OCI-LY1 (cell line): Measurements from ENCODE around the gene GIN1.

Experiments used
- H2AFZ ChIP-seq: fragments of 200-600 bp; sonication (generic), shearing (Covaris generic); 2 replicates; pipeline ENCODE4 v1.6.0; 2014; ENCODE audit warnings: antibody characterized with exemption, mild to moderate bottlenecking, low read length
- H3F3A ChIP-seq: fragments of 200-600 bp; sonication (generic), shearing (Covaris generic); 2 replicates; pipeline ENCODE4 v1.6.0; 2014; ENCODE audit warnings: mild to moderate bottlenecking, antibody characterized with exemption, low read length, moderate library complexity; ENCODE audit not compliant: insufficient read depth
- H3K27ac ChIP-seq: fragments of 200-600 bp; sonication (generic); 2 replicates; pipeline ENCODE4 v1.5.1; 2014; ENCODE audit warnings: low read length, mixed run types, mild to moderate bottlenecking, low read depth; ENCODE audit not compliant: poor library complexity, severe bottlenecking
- H3K27me3 ChIP-seq: fragments of 200-600 bp; sonication (generic); 2 replicates; pipeline ENCODE4 v1.6.0; 2014; ENCODE audit warnings: antibody characterized with exemption, mild to moderate bottlenecking, low read length, moderate library complexity; ENCODE audit not compliant: insufficient read depth
- H3K36me3 ChIP-seq: fragments of 200-600 bp; sonication (generic); 2 replicates; pipeline ENCODE4 v1.6.1; 2014; ENCODE audit warnings: mild to moderate bottlenecking, antibody characterized with exemption, low read length, moderate library complexity, mixed read lengths; ENCODE audit not compliant: insufficient read depth
- H3K4me1 ChIP-seq: fragments of 200-600 bp; sonication (generic); 2 replicates; pipeline ENCODE4 v1.5.1; 2014; ENCODE audit warnings: mild to moderate bottlenecking, low read length, moderate library complexity; ENCODE audit not compliant: insufficient read depth, severe bottlenecking
- H3K4me2 ChIP-seq: fragments of 200-600 bp; sonication (generic), shearing (Covaris generic); 2 replicates; pipeline ENCODE4 v1.6.1; 2014; ENCODE audit warnings: low read length
- H3K4me3 ChIP-seq: fragments of 200-600 bp; sonication (generic); 2 replicates; pipeline ENCODE4 v1.5.1; 2014; ENCODE audit warnings: low read length, low read depth, mild to moderate bottlenecking, mixed read lengths; ENCODE audit not compliant: poor library complexity, severe bottlenecking
- H3K79me2 ChIP-seq: fragments of 200-600 bp; shearing (Covaris generic); 2 replicates; pipeline ENCODE4 v1.6.1; 2016; ENCODE audit warnings: mixed run types, low read length, mixed read lengths; ENCODE audit not compliant: insufficient read depth
- H3K9ac ChIP-seq: fragments of 200-600 bp; sonication (generic), shearing (Covaris generic); 2 replicates; pipeline ENCODE4 v1.6.1; 2014; ENCODE audit warnings: mild to moderate bottlenecking, low read length, mixed read lengths
- H3K9me2 ChIP-seq: fragments of 200-600 bp; sonication (generic), shearing (Covaris generic); 2 replicates; pipeline ENCODE4 v1.6.1; 2014; ENCODE audit warnings: low read depth, mild to moderate bottlenecking, low read length, mixed read lengths
- H3K9me3 ChIP-seq: fragments of 200-600 bp; shearing (Covaris generic); 2 replicates; pipeline ENCODE4 v1.6.1; 2014; ENCODE audit warnings: low read length, mixed read lengths
- H4K20me1 ChIP-seq: fragments of 200-600 bp; sonication (generic), shearing (Covaris generic); 2 replicates; pipeline ENCODE4 v1.6.0; 2016; ENCODE audit warnings: mild to moderate bottlenecking, low read length; ENCODE audit not compliant: insufficient read depth
- EZH2 ChIP-seq: fragments of 200-600 bp; sonication (generic), shearing (Covaris generic); IDR thresholded peaks from 2 replicates; pipeline ENCODE4 v1.8.0; 2017; ENCODE audit warnings: borderline replicate concordance, mixed run types, mild to moderate bottlenecking, antibody characterized with exemption, low read length, moderate library complexity, mixed read lengths
- TF ChIP-seq, protein P1 (sequence below): fragments of 200-600 bp; sonication (generic), shearing (Covaris generic); IDR thresholded peaks from 2 replicates; pipeline ENCODE4 v1.5.1; 2017; ENCODE audit warnings: mild to moderate bottlenecking, antibody characterized with exemption, low read length, moderate library complexity, mixed read lengths

GIN1 gene

DNA sequence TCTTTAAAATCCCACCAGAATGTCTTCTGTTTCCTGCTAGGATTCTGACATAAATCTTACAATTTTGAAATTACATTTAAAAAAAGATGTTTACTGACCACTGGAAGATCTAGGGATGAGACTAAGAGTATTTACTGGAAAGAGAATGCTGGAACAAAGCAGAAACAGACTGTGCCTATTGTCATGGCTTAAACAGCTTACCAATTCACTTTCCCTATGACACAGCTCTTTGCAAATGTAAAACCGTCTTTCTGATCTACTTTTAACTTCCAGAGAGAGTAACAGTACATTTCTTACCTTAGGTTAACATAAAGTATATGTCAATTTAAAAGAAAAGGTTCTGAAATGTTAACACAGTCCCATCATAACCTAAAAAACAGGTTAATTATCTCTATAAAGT is 10.7 kb downstream of the GIN1 start:
- no peak overlapping the region for H3K27ac ChIP-seq
- no peak overlapping the region for H3K4me3 ChIP-seq
- no peak overlapping the region for H3K4me2 ChIP-seq
- no peaks in the 10 kb centered on the region for H3K79me2 ChIP-seq
- H3K9me3 ChIP-seq, result no peaks in the 10 kb centered on the region
- TF ChIP-seq, protein P1, sequence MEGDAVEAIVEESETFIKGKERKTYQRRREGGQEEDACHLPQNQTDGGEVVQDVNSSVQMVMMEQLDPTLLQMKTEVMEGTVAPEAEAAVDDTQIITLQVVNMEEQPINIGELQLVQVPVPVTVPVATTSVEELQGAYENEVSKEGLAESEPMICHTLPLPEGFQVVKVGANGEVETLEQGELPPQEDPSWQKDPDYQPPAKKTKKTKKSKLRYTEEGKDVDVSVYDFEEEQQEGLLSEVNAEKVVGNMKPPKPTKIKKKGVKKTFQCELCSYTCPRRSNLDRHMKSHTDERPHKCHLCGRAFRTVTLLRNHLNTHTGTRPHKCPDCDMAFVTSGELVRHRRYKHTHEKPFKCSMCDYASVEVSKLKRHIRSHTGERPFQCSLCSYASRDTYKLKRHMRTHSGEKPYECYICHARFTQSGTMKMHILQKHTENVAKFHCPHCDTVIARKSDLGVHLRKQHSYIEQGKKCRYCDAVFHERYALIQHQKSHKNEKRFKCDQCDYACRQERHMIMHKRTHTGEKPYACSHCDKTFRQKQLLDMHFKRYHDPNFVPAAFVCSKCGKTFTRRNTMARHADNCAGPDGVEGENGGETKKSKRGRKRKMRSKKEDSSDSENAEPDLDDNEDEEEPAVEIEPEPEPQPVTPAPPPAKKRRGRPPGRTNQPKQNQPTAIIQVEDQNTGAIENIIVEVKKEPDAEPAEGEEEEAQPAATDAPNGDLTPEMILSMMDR, result no peak
- TF ChIP-seq EZH2, result no peak
- H3K9me2 ChIP-seq, result no peaks in the 10 kb centered on the region
- peaks cover 4% of the 10 kb centered on the region; the same call in 1 of the 2 replicates for H3K36me3 ChIP-seq
- H3K4me1 ChIP-seq, result peaks cover 8% of the 10 kb centered on the region
- H3K27me3 ChIP-seq, result no peaks in the 10 kb centered on the region
- H3K9ac ChIP-seq, result no peak overlapping the region
- H4K20me1 ChIP-seq, result no peaks in the 10 kb centered on the region
- no peak overlapping the region for H2AFZ ChIP-seq
- H3F3A ChIP-seq, result no peaks in the 10 kb centered on the region

DNA sequence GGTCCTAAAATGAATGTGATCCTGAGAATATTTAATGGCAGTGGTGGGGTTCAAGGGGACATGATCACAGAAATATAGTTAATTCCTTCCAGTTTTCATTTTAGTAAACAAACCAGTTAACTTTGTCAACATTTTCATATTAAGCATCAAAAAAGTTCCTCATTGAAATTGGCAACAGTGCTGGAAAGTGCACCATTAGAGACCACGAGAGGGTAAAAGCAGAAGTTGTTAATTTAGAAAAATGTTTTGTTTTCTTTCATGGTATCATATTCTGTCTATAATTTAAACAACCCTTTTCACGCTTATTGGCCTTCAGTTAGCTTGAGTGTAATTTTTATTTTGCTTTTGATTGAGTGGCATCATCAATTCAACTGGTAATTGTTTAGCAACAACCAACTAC is 11.9 kb downstream of the GIN1 start:
- Histone ChIP-seq H3K9ac (no peak overlapping the region), H3K4me2 (no peak overlapping the region), H3F3A (no peaks in the 10 kb centered on the region), H3K4me3 (no peak overlapping the region), H4K20me1 (no peaks in the 10 kb centered on the region), H2AFZ (no peak overlapping the region), H3K9me2 (no peaks in the 10 kb centered on the region), H3K79me2 (no peaks in the 10 kb centered on the region), H3K9me3 (no peaks in the 10 kb centered on the region), H3K27ac (no peak overlapping the region), H3K27me3 (no peaks in the 10 kb centered on the region), H3K36me3 (peaks cover 10% of the 10 kb centered on the region; the same call in 1 of the 2 replicates), H3K4me1 (peaks cover 8% of the 10 kb centered on the region)
- TF ChIP-seq EZH2, result no peak
- TF ChIP-seq, protein P1, result no peak

DNA sequence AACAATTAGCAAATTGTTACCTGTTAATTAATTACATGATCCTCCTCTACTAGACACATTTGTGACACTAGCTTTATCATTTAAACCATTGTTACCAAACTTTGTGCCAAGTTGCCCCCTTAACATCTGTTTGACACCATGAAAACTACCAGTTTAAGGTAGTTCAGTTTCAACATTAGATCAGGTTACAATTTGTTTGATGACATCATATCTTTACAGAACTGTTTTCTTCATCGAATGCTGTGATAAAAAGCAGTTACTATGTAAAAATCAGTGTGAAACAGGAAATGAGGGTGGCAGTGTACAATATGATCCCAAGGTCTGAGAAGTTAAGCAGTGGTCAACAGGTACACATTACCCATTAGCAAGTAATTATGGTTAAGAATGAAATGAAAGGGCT is 17.7 kb downstream of the GIN1 start:
- Histone ChIP-seq H3K27ac (no peak overlapping the region), H2AFZ (no peak overlapping the region), H3F3A (no peaks in the 10 kb centered on the region), H3K9ac (no peak overlapping the region), H3K9me3 (no peaks in the 10 kb centered on the region), H3K79me2 (no peaks in the 10 kb centered on the region), H3K4me2 (no peak overlapping the region), H3K4me1 (no peaks in the 10 kb centered on the region), H3K36me3 (peaks cover 13% of the 10 kb centered on the region; the same call in 1 of the 2 replicates), H3K27me3 (no peaks in the 10 kb centered on the region), H3K4me3 (no peak overlapping the region), H3K9me2 (no peaks in the 10 kb centered on the region), H4K20me1 (no peaks in the 10 kb centered on the region)
- TF ChIP-seq, protein P1, result no peak
- TF ChIP-seq EZH2, result no peak
